HL-60 (cell line): ENCODE data around the gene COASY.

Source experiments
- DNase-seq, 2 experiments: peaks; one replicate each; pipeline ENCODE4 v3.0.0-alpha.2; 2010 to 2020; ENCODE audit warnings: low read depth in 1 of 2, low spot score in 1 of 2
- H3K27ac ChIP-seq: fragments of 250-450 bp; sonication (Bioruptor Pico); replicated peaks from 2 replicates; pipeline ENCODE4 v1.5.1; 2020; ENCODE audit warnings: mild to moderate bottlenecking, moderate library complexity
- H3K27me3 ChIP-seq: fragments of 250-450 bp; sonication (Bioruptor Pico); 2 replicates; pipeline ENCODE4 v1.5.1; 2021; ENCODE audit warnings: mild to moderate bottlenecking, moderate library complexity; ENCODE audit not compliant: insufficient read depth, poor library complexity, severe bottlenecking
- H3K4me3 ChIP-seq: replicated peaks from 2 replicates; pipeline ENCODE4 v1.5.1; 2011; ENCODE audit warnings: mild to moderate bottlenecking, control low read depth, low read length; ENCODE audit not compliant: insufficient read depth
- GABPA ChIP-seq: IDR thresholded peaks from 2 replicates; pipeline ENCODE4 v1.6.1; 2012; ENCODE audit warnings: low read depth
- POLR2AphosphoS5 ChIP-seq: IDR thresholded peaks from 2 replicates; pipeline ENCODE4 v1.6.1; 2012; ENCODE audit warnings: low read depth
- SPI1 ChIP-seq: IDR thresholded peaks from 2 replicates; pipeline ENCODE4 v1.6.1; 2012; ENCODE audit warnings: low read depth, mild to moderate bottlenecking, borderline replicate concordance
- TF ChIP-seq, protein P1 (sequence below): IDR thresholded peaks from 2 replicates; pipeline ENCODE4 v1.6.1; 2012; ENCODE audit warnings: low read depth; ENCODE audit not compliant: insufficient replicate concordance
- TF ChIP-seq, protein P2 (sequence below): IDR thresholded peaks from one replicate; pipeline ENCODE4 v1.5.1; 2011; ENCODE audit warnings: low read length, control low read depth, inconsistent platforms; ENCODE audit not compliant: insufficient read depth

The COASY gene

GRCh38 chr17:42522263-42522790 lies 39.6 kb upstream of the COASY start:
- TF ChIP-seq, protein P1, sequence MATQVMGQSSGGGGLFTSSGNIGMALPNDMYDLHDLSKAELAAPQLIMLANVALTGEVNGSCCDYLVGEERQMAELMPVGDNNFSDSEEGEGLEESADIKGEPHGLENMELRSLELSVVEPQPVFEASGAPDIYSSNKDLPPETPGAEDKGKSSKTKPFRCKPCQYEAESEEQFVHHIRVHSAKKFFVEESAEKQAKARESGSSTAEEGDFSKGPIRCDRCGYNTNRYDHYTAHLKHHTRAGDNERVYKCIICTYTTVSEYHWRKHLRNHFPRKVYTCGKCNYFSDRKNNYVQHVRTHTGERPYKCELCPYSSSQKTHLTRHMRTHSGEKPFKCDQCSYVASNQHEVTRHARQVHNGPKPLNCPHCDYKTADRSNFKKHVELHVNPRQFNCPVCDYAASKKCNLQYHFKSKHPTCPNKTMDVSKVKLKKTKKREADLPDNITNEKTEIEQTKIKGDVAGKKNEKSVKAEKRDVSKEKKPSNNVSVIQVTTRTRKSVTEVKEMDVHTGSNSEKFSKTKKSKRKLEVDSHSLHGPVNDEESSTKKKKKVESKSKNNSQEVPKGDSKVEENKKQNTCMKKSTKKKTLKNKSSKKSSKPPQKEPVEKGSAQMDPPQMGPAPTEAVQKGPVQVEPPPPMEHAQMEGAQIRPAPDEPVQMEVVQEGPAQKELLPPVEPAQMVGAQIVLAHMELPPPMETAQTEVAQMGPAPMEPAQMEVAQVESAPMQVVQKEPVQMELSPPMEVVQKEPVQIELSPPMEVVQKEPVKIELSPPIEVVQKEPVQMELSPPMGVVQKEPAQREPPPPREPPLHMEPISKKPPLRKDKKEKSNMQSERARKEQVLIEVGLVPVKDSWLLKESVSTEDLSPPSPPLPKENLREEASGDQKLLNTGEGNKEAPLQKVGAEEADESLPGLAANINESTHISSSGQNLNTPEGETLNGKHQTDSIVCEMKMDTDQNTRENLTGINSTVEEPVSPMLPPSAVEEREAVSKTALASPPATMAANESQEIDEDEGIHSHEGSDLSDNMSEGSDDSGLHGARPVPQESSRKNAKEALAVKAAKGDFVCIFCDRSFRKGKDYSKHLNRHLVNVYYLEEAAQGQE = no peak
- TF ChIP-seq SPI1 (no peak), POLR2AphosphoS5 (no peak), GABPA (no peak)
- TF ChIP-seq, protein P2, sequence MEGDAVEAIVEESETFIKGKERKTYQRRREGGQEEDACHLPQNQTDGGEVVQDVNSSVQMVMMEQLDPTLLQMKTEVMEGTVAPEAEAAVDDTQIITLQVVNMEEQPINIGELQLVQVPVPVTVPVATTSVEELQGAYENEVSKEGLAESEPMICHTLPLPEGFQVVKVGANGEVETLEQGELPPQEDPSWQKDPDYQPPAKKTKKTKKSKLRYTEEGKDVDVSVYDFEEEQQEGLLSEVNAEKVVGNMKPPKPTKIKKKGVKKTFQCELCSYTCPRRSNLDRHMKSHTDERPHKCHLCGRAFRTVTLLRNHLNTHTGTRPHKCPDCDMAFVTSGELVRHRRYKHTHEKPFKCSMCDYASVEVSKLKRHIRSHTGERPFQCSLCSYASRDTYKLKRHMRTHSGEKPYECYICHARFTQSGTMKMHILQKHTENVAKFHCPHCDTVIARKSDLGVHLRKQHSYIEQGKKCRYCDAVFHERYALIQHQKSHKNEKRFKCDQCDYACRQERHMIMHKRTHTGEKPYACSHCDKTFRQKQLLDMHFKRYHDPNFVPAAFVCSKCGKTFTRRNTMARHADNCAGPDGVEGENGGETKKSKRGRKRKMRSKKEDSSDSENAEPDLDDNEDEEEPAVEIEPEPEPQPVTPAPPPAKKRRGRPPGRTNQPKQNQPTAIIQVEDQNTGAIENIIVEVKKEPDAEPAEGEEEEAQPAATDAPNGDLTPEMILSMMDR = no peak
- Histone ChIP-seq H3K4me3 (no peak overlapping the region), H3K27me3 (no peaks in the 10 kb centered on the region), H3K27ac (no peak overlapping the region)
- no peak for DNase-seq

GRCh38 chr17:42522798-42523278 lies 39.1 kb upstream of the COASY start:
- Histone ChIP-seq H3K4me3 (no peak overlapping the region), H3K27me3 (no peaks in the 10 kb centered on the region), H3K27ac (no peak overlapping the region)
- no peak for DNase-seq
- TF ChIP-seq SPI1 = no peak
- TF ChIP-seq, protein P1 = no peak
- no peak for TF ChIP-seq POLR2AphosphoS5
- TF ChIP-seq, protein P2 = no peak
- no peak for TF ChIP-seq GABPA

DNA sequence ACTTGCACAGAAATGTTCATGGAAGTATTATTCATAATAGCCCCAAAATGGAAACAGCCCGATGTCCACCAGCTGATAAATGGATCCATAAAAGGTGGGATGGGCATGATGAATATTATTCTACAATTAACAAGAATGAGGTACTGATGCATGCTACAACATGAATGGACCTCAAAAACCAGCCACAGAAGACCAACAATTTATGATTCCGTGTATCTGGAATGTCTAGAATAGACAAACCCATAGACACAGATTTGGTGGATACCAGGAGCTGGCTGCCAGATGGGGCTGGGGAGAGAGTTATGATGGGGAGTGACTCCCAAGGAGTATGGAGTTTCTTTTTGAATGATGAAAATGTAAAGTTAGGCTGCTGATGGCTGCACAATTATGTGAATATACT lies 36.7 kb upstream of the COASY start:
- TF ChIP-seq POLR2AphosphoS5 (no peak), GABPA (no peak), SPI1 (no peak)
- TF ChIP-seq, protein P2 = no peak
- TF ChIP-seq, protein P1 = no peak
- Histone ChIP-seq H3K27me3 (no peaks in the 10 kb centered on the region), H3K27ac (no peak overlapping the region), H3K4me3 (no peak overlapping the region)
- no peak for DNase-seq
